GM21576 (cell line): ENCODE measurements around the gene ADGRG1.
"Not testable (repeated sequence)": the region's sequence is repeated elsewhere in the genome, so short reads cannot be mapped to it uniquely, and the experiment has no call there.

Source experiments
- ATAC-seq: cut with Tn5 transposase; IDR thresholded peaks from one replicate; pipeline ENCODE4 v1.9.1; 2021; ENCODE audit warnings: mild to moderate bottlenecking, moderate library complexity; ENCODE audit not compliant: unreplicated experiment

ADGRG1 gene

DNA sequence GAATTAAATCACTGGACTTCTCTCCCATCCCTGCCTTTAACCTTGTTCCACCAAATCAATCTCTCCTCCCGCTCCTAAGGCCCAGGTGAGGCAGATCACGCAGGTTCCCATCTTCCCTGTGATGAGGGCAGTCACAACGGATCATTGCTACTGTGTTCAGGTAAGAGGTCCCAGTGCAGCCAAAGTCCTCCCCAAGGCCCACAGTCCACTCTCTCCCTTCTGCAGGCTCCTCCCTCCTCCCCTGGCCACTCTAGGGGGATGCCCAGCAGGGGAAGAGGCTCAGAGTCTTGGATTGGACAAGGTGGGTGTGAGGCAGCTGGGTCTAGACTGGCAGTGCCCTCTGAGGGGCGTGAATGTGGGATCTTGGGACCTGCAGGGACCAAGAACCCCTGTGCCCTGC is 37.1 kb downstream of the ADGRG1 start:
- ATAC-seq: no peak

DNA sequence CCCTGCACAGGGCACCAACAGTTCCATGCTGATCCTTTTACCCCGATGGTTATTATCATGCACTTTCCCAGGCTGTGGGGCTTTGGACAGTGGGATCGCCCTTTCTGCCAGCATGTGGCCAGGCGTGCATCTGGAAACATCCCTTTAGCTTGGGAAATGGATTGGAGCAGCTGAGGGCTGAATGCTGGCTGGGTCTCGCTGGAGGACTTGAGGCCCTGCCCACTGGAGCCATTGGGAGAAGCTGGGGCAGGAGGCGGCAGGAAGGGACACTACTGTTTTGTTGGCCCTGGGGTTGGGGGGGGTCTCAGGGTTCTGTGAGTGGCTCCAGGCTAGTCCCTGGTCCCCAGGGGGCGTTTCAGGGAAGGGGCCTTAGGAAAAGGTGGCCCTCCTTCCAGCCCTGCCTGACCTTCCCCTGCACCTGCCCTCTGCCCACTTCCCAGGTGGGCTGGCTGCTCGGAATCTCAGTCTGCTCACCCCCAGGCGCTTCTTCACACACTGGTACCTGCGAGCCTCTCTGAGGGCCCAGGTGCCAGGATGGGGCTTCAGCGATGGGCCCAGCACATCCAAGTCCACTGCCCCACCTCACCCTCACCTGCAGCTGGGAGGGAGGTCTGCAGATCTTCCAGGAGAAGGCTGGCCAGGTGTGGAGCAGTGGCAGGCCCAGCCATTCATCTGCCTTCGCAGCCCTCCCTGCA is 38.1 kb downstream of the ADGRG1 start:
- ATAC-seq: no peak

GRCh38 chr16:57667048-57667525 is 38.7 kb downstream of the ADGRG1 start:
- ATAC-seq: no peak

GRCh38 chr16:57667526-57668262 is 39.3 kb downstream of the ADGRG1 start:
- no peak for ATAC-seq

GRCh38 chr16:57668263-57668571 is 39.8 kb downstream of the ADGRG1 start, which contains the start of gene ADGRG3:
TSS of gene ADGRG3 (plus strand) at chr16:57668306. CDS start at chr16:57668348, 42 bp downstream.
- no peak for ATAC-seq

GRCh38 chr16:57668630-57669475 is 40.4 kb downstream of the ADGRG1 start:
- ATAC-seq: no peak

DNA sequence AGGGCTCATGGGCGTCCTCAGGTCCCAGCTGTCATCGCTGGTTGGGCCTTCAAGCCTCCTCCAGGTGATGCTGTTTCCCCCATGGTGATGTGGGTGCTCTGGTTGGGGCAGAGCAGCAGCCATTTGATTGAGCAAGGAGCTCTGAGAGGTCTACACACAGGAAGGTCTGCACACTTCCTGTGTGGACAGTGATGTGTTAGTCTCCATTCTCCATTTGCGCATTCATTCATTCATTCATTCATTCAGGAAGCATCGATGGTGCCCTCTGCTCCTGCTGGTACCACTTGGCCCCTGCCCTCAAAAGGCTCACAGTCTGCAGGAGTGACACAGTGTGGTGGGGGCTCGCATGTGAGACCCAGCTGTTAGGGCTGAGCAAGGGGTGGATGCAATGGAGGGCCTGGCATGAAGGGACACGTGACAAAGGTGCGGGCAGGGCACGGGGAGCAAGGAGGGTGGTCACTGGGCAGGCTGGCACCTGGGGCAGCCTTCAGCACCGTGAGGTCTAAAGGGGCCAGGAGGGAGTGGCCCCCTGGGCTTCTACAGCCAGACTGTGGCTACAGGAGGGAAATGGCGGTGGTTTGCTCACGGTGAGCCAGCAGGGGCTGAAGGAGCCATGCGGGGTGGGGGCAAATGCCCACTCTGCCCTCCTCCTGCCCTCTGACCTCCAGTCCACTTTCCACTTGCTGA is 41.2 kb downstream of the ADGRG1 start:
- no peak for ATAC-seq

- no peak for ATAC-seq
Observed at GRCh38 chr16:57670196-57670595, 41.8 kb downstream of the ADGRG1 start.

- not testable (repeated sequence) for ATAC-seq
Observed at GRCh38 chr16:57671451-57671850, 43.0 kb downstream of the ADGRG1 start.

DNA sequence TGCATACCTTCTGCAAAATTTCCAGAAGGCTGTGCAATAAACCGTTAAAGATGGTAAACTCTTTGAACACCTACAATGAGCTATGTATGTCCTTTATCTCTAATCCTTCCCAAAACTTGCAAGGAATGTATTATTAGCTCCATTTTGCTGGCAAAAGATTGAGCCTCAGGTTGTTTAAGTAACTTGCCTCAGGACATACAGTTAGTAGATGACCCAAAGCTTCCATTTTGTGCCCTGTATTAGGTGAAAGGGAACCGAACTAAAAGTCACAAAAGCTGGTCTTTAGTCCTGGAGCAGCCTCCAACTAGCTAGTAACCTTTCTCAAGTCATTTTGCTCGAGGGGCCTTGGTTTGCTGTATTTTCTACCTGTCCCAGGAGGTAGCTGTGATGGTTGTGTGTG is 44.0 kb downstream of the ADGRG1 start:
- ATAC-seq: no peak

- ATAC-seq: no peak
Observed at GRCh38 chr16:57672824-57673223, 44.4 kb downstream of the ADGRG1 start.

DNA sequence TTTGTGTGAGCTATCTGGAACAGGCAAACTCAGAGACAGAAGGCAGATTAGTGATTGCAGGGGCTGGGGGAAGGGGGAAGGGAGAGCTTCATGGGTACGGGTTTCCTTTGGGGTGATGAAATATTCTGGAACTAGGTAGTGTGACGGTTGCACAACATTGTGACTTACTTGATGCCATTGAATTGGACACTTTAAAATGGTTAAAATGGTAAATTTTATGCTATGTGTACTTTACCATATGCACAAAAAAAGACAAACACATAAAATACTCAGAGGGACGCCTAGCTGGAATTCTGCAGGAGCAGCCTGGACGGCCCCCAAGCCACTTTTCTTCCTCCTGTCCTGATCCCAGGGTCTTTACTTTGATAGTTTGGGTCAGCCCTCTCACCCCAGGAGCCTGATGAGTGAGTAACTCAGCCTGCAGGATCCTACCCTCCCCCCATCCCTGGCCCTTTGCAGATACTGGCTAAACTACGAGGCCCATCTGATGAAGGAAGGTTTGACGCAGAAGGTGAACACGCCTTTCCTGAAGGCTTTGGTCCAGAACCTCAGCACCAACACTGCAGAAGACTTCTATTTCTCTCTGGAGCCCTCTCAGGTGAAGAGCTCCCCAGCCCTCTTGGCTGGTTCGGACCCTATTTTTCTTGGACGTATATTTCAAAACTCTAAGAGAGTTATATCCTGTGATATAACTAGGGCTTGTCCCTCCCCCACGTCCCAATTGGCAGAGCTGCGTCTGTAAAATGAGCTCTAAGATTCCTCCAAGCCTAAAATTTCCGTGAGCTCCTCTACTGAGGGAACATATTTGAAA is 47.5 kb downstream of the ADGRG1 start:
- no peak for ATAC-seq

GRCh38 chr16:57676553-57677085 is 48.2 kb downstream of the ADGRG1 start:
- ATAC-seq: no peak

- no peak for ATAC-seq
Observed at GRCh38 chr16:57677622-57678369, 49.4 kb downstream of the ADGRG1 start.

- ATAC-seq: no peak
Observed at GRCh38 chr16:57679016-57679415, 50.6 kb downstream of the ADGRG1 start.

- no peak for ATAC-seq
Observed at GRCh38 chr16:57679767-57680482, 51.5 kb downstream of the ADGRG1 start.

GRCh38 chr16:57680842-57681375 is 52.5 kb downstream of the ADGRG1 start:
- no peak for ATAC-seq
